GM10248 (cell line): ENCODE data around the gene PAX5.

ENCODE experiments used
- CTCF ChIA-PET: fragments of 300-600 bp; sonication (Branson Sonifier 250); formaldehyde crosslinking; extraction: SDS; loops from one replicate; lab custom pipeline; 2021; ENCODE audit warnings: antibody characterized with exemption; lab: Yijun Ruan, JAX
- POLR2A ChIA-PET: fragments of 350-650 bp; sonication (Branson Sonifier 250); formaldehyde crosslinking; extraction: SDS; loops from one replicate; lab custom pipeline; 2020; ENCODE audit warnings: antibody characterized with exemption; lab: Yijun Ruan, JAX
- DNase-seq: peaks from one replicate; pipeline ENCODE4 v3.0.0; 2012; ENCODE audit errors: extremely low spot score
- TF ChIP-seq, protein P1 (sequence below): IDR thresholded peaks from 2 replicates; pipeline ENCODE4 v1.5.1; 2012; ENCODE audit warnings: mild to moderate bottlenecking, low read depth; ENCODE audit errors: extremely low read depth, missing control alignments, control extremely low read depth

PAX5 gene

DNA sequence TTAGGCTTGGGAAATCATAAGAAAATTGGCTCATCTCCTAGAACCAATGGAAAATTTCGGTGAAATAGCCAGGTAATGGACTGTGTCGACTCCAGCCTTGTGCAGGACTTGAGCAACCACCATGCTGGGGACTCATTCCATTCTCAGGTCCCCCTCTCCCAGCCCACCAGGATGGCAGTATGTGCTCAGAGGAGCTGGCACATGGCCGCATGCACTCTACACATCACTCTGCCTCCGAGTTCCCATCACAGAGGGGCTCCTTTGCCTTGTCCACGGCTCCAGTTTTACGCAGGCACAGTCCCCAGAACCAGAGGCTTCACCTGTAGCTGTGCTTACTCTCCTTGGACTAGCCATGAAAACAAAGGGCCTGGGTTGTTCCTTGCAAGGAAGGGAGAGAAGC, 149.3 kb downstream of the PAX5 start:
- ChIA-PET CTCF (interaction anchor here (1.6 to 2.4 kb wide), 4 partner anchors 11 to 108 kb away, joined by 3 to 29 read pairs (median 4); no protein-coding TSS in a partner anchor), POLR2A (no interaction called here)
- TF ChIP-seq, protein P1, sequence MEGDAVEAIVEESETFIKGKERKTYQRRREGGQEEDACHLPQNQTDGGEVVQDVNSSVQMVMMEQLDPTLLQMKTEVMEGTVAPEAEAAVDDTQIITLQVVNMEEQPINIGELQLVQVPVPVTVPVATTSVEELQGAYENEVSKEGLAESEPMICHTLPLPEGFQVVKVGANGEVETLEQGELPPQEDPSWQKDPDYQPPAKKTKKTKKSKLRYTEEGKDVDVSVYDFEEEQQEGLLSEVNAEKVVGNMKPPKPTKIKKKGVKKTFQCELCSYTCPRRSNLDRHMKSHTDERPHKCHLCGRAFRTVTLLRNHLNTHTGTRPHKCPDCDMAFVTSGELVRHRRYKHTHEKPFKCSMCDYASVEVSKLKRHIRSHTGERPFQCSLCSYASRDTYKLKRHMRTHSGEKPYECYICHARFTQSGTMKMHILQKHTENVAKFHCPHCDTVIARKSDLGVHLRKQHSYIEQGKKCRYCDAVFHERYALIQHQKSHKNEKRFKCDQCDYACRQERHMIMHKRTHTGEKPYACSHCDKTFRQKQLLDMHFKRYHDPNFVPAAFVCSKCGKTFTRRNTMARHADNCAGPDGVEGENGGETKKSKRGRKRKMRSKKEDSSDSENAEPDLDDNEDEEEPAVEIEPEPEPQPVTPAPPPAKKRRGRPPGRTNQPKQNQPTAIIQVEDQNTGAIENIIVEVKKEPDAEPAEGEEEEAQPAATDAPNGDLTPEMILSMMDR: no peak
- DNase-seq: no peak

DNA sequence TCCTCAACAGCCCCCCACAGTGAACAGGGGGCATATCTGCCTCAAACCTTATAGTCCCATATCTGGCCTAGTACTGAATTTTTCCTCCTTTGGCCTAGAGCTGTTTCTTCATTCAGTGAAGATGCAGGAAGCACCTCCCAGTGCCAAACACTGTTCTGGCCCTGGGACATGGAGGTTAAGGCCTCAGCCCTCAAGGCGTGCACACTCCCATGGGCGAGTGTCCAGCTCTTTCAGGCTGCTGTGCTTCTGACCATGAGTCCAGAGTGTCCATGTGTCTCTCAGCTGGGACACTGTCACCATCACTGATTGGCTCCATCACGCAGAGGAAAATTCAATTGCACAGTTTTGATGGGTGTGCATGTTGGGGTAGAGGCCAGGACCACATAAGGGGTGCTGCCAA, 151.5 kb downstream of the PAX5 start:
- CTCF ChIA-PET: interaction anchor here (1.1 to 1.6 kb wide), 2 partner anchors 9 to 10 kb away, joined by 3 to 14 read pairs; no protein-coding TSS in a partner anchor
- TF ChIP-seq, protein P1: no peak
- POLR2A ChIA-PET: no interaction called here
- DNase-seq: no peak

DNA sequence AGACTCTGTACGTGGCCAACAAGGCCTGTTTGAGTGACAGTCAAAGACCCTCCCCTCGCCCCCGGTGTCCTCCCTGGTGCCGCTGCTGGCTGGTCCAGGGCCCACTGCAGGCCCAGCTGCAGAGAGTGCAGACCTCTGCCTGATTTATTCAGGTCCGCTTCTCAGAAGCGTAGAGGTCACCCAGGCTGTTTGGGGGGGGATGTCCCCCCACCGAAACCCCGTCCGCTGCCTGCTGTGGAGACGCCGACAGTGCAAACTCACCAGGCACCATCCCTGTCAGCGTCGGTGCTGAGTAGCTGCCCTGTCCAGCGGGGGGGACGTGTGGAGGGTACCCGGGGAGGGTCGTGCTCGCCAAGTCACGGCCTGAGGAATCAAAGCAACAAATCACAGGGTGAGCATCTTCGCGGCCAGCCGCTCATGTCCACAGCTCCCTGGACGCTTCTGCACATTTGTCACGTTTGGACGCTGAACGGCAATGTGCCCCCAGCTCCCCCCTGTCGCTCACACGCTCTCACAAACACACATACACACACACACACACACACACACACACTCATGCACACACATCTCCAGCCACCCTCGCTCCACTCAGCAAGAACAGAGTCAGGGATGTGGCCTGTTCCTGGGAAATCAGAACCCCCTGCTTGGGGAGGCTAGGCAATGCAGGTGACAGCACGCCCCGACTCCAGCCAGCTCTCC, 152.2 kb downstream of the PAX5 start:
- CTCF ChIA-PET: interaction anchor here (1.1 to 1.6 kb wide), 2 partner anchors 9 kb away, joined by 3 to 14 read pairs; no protein-coding TSS in a partner anchor
- TF ChIP-seq, protein P1: no peak
- POLR2A ChIA-PET: no interaction called here
- no peak for DNase-seq

DNA sequence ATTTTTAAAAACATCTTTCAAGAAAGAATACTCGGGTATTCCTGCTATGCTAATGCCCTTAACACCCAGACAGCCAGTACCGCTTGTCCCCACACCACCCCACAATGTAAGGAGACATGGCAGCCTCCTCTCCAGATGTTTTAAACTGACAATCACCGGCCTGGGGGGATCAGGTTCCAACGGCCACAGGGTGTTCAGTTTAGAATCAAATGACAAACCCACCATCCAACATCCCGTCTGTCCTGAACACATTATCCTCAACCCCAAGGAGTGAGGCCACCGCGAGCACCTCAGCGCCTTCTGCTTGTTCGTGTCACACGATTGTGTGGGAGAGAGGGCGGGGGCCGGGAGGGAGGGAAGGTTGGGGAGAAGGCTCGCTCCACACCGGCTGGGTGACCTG, 152.8 kb downstream of the PAX5 start:
- TF ChIP-seq, protein P1: no peak
- POLR2A ChIA-PET: no interaction called here
- CTCF ChIA-PET: interaction anchor here (1.2 to 1.8 kb wide), 3 partner anchors 8 to 111 kb away, joined by 3 to 14 read pairs (median 6); no protein-coding TSS in a partner anchor
- no peak for DNase-seq

DNA sequence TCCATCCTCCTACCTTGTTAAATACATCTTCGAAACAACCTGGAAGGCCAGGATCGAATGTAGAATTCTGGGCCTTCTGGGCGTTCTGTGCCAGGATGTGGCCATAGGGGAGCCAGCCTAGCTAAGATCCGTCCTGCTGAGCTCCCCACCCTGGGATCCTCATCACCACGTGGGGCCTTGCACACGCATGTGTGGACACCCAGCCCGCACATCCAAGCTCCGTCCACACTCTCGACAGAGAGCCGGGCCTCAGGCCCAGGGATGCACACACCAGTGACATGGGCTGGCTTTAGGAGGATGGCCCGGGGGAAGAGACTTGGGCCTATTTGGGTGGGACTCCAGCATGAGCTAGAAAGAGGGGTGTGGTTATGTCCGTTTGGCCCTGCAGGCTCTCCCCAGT, 154.0 kb downstream of the PAX5 start:
- ChIA-PET POLR2A (no interaction called here), CTCF (interaction anchor here (0.9 to 2.0 kb wide), 5 partner anchors 12 to 450 kb away, joined by 3 to 6 read pairs (median 4); no protein-coding TSS in a partner anchor)
- TF ChIP-seq, protein P1: no peak
- no peak for DNase-seq

DNA sequence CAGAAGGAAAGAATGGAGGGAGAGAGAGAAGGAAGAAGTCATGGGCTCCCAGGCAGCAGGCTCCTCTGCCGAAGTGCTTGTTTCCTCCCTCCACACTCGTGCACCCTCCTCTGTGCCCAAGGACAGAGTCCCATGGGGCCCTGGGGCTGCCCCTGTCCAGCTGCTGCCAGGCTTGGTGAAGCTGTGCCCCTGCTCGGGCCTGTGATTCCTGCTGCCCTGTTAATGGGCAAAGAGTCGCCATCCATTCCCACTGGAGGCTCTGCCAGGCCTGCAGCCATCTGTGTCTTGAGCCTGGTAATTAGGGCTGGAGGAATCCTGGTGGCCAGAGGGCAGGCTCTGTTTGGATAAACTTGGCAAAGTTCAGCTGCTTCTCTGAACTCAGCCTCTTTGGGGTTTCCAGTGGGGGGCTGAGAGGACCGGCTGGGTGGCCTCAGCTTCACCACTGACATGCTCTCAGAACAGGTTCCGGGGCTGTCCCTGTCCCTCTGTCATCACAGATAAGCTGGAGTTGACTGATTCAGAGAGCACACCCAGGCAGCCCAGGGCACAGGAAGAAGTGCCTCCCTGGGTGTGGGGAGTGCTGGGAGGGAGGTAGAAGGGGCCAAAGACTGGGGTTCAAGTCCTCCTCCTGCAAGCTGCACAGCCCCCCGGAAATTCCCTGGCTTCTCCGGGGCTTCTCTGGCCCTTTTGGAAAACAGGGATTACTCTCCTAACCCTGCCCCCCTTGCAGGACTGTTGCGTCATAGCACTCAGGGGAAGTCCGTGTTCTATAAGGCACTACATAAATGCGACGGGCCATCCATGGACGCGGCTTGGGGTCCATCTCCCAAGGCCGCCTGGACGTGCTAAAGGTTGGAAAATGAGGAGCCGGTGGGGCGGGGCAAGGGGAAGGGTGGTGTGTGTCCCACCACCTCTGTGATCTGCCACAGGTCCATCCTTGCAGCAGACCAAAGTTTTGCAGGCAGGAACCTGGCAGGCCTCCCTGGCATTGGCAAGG, 154.8 kb downstream of the PAX5 start:
- DNase-seq: peak; percentile 87
- TF ChIP-seq, protein P1: no peak
- POLR2A ChIA-PET: no interaction called here
- CTCF ChIA-PET: interaction anchor here (0.7 to 2.0 kb wide), 6 partner anchors 12 to 498 kb away, joined by 3 to 6 read pairs (median 4); no protein-coding TSS in a partner anchor
